DMS114 treated with DMSO at 0.1 percent for 48 hours (cell line): ENCODE results near the gene EWSR1.
A peak's percentile ranks its signal among the peaks of the same experiment; 100 is the strongest.

Source experiments
- DNase-seq: peaks from one replicate; lab custom pipeline; 2025; ENCODE audit not compliant: unreplicated experiment; lab: John Stamatoyannopoulos, UW

EWSR1 gene

DNA sequence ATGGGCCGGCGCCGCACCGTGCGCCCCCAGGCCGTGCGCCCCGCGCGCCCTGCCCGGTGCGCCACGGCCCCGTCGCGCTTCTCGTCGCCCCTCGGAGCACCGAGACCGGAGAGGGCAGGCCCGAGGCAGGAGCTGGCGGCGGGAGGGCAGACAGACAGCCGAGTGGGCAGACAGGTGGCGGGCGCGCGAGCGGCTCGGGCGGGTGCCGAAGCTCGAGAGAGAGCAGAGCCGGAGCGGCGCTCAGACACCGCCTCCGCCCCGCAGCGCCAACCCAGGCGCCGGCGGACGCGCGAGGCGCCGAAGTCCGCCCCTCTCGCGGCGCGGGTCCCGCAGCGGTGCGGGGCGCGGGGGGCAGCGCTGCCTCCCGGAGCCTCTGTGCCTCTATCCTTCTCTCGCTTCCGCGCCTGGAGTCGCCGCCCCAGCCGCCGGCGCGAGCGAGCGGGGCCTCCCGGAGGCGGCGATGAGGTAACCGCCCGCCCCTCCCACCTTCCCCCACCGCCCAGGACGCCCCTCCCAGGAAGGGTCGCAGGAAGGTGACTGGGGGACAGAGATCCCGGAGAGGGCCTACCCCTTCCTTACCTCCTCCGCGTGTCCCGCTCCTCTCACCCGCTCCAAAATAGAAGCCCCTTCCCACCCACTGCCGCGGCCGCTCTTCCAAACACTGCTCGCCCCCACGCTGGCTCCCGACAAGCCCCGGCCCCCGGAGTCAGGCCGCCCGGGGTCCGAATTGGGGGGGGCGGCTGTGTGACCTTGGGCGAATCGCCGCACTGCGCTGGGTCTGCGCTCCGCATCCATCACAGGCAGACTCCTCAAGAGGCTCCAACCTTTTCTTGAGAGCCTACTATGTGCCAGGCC is 47.4 kb downstream of the EWSR1 start, which contains the start of gene RASL10A:
Gene RASL10A, minus strand, starts transcription at position 412 of the 855 bp plus-strand sequence. CDS start 451 bp downstream, outside the sequence.
- no peak for DNase-seq

DNA sequence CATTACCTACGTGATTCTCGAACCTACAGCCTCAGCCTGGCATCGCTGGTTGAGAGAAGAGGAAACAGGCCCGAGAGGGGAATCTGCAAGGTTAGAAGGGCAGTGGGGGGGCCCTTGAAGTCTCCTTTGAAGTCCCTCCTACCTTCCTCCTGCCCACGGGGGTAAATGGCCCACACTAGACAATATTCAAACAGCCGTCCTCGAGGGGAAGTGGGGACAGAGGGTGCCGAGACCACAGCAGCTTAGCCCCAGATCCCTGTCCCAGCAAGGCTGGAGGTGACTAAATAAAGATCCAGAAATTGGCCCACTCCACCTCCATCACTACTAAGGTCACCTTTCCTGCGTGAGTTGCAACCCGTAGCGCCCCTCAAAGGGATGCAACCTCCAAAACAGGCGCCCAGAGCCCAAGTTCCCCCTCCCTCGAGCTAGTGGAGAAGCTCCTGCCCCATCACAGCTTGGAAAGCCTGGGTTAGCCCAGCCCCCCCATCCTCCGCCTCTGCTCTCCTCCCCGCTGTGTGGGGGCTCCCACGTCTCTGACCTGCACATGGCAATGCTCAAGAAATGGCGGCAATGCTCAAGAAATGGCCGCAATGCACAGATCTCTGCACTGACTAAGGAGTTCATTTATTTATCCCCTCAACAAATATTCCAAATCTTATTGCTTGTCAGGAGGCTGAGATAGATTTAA is 48.2 kb downstream of the EWSR1 start:
- no peak for DNase-seq

DNA sequence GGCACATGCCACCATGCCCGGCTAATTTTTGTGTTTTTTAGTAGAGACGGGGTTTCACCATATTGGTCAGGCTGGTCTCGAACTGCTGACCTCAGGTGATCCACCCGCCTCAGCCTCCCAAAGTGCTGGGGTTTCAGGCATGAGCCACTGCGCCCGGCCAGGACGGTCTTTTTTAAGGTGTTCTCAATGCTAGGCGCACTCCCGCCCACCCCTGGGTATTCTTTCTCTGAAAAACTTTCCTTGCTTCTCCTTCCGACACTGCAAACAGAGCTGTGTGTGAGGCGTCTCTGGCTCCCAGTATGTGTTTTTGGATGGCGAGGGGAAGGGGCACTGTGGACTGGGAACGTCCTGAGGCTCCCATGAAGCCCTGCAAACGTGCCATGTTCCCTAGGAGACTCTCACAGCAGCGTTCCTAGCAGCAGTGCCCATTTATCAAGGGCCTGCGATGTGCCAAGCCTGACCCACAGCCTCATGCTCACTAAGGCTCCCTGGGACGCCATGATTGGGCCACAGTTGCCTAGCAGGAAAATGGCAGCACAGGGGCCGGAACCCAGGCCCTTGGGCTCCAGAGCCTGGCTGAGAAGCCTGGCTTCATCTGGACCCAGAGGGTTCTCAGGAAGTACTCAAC is 49.9 kb downstream of the EWSR1 start:
- DNase-seq: no peak

DNA sequence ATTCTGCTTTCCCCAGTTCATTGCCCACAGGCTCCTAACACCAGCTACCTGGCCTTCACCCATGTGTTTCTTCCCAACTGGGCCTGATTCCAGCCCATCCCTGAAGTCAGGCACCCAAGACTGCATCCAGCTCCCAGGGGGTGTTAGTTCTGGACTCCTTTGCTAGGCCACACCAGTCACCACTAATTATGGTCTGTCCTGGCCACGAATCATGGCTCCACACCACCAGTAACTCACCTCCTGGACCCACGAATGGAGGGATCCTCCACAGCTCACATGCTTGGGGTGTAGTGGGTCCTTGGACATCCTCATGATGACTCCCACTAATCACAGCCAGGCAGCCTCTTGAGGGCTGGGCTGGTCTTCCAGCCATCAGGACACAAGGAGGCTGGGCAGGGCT is 51.0 kb downstream of the EWSR1 start:
- DNase-seq: no peak

DNA sequence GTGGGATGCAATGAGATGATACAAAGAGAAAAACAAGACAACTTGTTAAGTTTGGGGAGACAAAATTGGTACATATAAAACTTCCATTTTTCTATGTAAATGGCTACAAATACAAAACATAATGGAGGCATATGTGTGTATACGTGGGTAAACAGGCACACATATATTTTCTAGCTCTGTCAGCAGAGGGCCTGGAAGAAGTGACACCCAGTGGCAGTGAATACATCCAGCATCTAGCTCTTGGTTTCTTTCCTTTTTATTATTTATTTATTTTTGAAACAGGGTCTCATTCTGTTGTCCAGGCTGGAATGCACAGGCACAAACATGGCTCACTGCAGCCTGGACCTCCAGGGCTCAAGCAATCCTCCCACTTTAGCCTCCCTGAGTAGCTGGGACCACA is 52.5 kb downstream of the EWSR1 start:
- peak; percentile 16 for DNase-seq

DNA sequence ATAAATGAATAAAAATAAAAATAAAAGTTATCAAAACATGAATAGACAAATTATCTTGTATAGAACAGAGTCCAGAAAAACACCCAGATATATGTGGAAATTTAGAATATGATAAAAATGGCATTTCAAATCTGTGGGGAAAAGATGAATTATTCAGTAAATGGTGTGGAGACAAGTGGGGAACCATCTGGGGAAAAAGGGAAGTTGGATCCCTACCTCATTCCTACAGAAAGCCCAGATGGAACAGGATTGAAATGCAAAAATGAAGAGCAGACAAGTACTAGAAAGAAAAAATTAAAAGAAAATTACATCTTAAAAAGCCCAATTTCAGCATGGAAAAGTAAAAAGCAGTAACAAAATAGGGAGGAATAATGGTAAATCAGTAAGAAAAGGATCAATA is 55.6 kb downstream of the EWSR1 start:
- DNase-seq: no peak

DNA sequence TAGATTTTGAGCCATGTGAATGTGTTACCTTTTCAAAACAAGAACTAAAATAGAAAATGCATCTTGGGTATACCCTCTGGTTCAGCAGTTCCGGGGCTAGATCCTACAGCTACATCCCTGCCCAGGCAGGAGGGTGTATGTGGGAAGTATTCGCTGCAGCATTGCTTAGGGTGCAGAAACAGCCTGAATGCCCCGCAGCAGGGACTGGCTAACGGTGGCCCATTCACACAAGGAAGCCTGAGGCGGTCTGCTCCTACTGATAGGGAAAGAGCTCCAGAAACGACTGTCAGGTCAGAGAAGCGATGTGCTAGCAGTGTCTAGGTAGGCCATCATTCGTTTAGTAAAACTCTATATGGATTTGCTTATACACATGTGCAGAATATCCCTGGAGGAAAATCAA is 57.3 kb downstream of the EWSR1 start:
- no peak for DNase-seq

DNA sequence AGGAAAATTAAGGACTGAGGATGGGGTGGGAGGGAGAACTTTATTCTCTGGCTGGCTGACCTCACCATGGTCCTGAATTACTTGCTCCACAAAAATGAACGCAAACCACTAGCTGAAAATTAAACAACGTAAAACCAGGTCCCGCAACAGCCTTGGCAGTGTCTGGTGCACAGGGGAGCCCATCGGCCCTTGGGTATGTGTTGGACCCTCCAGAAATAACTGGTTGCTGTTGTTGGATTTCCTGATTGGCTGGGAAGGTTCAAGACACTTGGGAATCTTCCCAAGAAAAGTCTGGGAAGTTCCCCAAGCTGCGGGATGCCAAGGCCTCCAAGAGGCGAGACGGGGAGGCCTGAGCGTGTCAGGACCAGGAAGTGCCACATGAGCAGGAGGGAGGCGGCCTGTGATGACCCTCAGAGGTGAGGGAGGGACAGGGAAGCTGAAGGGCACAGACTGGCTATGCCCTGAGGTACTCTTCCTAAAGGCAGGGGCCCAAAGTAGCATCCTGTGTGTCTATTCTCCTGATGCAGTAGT is 57.8 kb downstream of the EWSR1 start:
- DNase-seq: no peak

DNA sequence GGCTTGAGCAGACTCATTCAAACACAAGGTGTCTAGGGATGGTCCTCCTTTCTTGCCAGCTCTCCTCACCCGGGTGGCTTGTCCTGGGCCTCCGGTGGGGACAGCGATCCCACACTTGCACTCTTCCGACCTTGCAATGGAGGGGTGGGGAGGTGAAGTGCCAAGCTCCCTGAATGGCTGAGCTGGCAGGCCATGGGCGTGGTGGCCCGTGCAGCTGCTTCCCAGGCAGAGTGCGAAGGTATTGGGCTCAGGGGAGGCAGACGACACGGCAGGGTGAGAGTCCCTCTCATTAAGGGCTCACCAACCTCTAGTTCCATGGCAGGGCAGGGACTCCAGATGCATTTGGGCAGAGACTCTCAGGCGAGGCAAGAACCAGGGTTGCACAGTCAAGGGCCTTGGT is 58.4 kb downstream of the EWSR1 start:
- no peak for DNase-seq

DNA sequence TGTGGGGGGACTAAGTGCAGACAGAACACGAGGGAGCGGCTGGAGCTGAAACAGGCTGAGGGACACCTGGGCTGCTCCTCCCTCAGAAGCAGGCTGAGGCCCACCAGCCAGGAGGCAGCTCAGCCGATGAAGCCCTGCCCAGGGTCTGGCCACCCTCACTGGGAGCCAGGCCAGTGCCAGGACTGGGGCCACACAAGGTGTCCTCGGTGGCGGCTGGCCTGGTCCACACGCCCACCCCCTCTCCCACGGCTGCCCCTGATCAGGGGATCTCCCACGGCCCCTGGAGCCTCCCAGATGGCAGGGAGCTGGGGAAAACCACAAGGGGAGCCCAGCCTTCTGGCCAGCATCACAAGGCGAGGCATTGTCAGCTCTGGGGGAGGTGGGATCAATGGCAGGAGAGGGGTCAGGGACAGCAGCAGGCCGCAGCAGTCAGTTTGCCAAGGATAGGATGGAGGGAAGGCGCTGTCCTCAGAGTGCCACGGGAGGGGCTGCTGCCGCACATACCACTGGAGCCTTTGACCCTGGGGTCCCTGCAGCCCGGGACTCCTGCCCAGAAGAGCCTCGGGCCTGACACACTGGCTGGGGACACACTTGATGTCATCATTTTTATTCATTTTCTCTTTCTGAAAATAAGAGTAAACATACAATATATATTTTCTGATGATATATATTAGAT is 59.2 kb downstream of the EWSR1 start:
- no peak for DNase-seq

DNA sequence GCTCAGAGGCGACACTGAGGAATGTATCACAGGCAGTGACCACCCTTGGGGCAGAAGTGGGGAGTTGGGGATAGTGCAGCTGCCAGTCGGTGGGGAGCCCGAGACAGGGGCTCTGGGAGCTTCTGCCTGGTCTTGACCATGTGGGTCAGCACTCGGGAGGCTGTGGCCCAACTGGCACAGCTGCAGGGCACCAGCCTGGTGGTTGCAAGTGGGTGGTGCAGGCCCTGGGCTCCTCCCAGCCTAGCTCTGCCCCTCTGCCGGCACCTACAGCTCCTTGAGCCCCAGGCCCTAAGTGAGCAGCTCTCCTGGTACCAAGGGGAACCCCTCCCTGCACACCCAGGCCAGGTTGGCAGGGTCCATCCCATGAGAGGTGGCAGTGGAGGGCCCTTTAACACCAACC is 60.0 kb downstream of the EWSR1 start:
- no peak for DNase-seq

DNA sequence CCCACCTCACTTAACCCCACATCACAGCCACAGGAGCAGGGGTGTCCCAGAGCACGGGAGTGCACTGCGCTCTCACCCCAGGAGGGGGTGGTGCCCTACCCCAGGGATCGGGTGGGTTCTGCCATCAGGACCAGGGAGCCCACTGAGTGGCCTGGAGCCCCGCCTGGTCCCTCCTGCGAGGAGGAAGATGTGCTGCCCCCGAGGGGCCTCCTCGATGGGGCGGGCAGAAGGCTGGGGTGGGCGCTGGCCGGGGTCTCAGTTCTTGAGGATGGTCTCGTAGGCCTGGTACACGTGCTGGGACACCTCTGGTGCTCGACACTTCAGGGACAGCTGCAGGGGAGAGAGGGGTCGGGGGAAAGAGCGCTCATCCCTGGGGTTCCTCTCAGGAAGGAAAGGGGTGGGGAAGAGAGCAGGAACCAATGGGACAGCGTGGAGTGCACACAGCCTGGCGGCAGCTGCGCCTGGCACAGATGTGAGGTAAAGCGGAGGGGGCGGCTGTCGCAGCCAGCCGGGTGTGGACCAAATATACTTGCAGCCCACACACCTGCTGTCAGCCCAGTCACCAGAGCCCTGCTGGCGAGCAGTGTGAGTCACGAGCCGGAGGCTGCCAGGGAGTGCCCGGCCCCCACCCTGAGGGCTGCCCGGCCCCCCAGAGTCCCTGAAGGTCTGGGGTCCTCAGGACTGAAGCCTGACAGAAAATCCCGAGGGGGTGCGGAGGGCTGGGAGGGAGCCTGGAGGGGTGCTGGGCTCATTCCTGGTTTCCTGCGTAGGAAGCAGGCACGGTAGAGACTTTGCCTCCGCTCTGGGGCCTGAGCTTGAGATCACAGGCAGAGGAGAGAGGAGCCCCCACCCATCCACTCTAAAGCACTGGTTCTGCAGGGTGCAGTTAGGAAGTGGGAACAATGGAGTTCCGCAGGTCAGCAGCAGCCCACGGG is 60.8 kb downstream of the EWSR1 start:
- DNase-seq: no peak

DNA sequence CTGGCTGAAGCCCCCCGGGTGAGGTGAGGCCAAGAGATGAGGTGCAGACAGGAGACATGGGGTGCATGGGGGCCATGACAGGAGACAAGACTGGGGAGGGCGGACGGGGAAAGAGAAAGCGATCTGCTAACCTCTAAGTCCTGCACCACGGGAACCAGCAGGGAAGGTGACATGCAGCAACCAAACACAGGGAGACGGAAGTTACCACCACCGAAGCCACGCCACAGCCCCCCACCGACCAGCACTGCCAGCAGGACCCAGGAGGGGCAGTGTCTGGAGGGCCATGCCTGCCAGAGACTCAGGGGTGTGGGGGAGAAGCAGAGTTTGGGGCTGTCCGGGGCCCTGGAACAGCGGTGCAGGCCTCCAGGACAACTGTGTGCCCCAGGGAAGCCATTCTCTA is 61.5 kb downstream of the EWSR1 start:
- no peak for DNase-seq

DNA sequence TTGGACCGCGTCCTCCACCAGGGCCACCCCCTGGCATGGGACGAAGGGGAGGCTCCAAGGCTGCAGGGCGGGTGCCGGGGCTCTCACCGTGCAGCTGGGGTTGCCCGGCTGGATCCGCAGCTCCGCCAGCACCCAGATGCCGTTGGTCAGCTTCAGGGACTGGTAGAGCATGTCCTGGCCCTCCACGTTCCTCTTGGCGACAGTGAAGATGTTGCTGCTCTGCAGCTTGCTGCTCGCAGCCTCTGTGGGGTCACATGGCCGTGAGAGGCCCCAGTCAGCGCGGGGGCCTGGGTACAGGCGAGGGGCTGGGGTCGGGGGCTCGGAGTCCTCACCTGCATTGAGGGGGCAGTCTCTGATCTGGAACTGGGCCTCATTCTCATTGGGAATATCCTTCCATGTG is 62.2 kb downstream of the EWSR1 start:
- DNase-seq: no peak

DNA sequence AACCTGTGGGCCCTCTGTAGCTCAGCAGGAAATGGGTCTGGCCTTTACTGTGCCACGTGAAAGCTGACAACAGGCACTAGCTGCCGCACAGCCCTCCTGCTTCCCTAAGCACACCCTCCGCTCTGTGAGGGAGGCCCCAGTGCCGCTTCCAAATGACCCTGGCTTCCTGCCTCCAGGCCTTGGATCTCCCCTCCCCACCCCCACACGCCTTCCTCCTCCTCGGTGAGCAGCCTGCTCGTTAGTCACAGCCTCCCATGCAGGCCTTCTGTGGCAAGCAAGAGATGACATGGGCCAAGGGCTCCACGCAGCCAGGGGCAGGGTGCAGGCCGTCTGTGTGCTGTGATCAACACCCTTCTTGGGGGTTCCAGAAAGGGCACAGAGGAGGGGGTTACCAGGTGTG is 62.7 kb downstream of the EWSR1 start:
- DNase-seq: peak; percentile 92

DNA sequence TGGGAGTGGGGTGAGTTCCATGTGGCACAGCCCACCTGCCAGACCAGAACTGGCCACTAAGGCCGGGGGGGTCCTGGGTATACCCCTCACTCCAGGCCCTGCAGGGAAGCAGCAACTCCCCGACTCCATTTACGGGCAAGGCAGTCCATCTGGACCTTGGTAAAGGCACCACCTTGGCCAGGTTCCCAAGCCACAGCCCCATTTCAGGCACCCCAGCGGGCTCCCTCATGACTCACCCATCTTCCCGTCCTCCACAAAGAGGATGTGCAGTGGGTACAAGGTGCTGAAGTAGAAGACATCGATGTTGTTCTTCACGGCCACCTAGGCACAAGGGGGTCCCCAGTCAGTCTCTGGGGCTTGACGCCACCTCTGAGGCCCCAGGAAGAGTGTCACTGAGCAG is 63.1 kb downstream of the EWSR1 start:
- no peak for DNase-seq

DNA sequence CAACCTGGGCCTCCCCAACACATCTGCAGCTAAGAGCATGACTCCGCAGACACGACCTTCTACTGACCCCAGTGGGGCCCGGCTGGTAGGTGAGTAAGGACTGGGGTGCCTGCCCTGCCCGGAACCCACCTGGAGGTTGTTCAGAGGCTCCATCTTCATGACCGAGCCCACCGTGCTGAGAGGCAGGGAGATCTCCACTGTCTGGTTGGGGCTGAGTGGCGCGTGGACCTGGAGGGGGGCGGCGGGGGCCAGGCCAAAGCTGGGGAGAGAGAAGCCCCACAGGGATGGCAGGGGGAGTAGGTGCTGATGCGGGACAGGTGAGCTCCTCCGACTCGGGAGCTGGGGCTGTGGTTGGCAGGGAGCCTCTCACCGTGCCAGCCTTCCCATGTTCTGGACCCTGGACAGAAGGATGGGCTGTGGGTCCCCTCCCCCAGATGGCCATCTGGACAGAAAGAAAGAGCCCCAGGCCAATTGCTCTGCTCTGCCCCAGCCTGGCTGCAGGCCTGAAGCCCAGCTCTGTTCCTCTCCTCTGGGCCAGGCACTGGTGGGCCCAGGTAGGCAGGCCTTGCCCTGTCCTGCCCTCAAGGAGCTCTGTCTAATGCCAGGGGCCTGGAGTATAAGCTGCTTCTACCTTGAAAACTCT is 63.7 kb downstream of the EWSR1 start:
- DNase-seq: no peak

DNA sequence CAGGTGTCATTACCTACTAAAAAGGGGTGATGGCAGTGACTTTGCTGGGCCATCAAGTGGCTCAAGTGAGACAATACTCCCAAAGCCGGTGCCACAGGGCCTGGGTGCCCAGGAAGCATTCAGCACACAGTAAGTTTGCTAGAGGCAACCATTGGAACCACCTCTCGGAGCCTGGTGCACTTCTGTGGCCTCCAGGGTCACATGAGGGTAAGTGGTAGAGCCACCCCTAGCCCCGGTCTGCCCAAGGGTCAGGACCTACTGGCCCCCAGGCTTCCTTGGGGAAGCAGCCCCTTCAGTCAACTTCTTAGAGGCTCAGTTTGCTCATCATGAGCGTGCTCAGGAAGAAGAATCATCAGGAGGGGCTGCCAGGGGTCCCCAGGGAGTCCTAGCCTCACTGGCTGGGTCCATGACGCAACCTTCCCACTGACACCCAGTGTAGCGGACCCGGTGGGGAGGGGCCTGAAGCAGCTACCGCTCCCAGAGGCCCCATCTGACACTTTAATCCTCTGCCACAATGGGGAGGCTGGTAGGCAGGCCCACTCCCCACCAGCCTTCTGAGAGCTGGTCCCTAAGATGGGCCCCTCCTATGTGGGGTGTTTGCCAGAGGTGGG is 64.9 kb downstream of the EWSR1 start:
- no peak for DNase-seq

DNA sequence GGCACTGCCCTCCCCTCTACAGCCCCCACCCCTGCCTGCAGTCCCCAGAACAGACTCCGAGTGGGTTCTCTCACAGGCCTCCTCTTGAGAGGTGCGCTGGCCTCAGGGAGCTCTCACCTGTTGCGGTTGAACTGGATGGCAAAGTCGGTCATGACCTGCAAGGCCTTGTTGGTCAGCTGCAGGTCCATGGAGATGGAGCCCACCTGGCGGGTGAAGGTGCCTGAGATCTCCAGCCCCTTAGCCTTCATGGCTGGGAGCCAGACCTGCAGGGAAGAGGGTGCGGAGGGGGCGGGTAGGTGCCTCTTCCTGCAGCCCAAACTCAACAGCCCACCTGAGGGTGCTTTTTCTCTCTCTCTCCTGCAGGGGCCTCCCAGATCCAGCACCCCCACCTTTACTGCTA is 66.1 kb downstream of the EWSR1 start:
- DNase-seq: no peak
